Esophagus squamous epithelium (tissue), 4 donors: ENCODE measurements around the gene ANO10.

ENCODE experiments used
- POLR2A ChIP-seq, 4 donors: fragments of 450-650 bp; IDR thresholded peaks; one replicate each; pipeline ENCODE4 v1.6.1; 2017; ENCODE audit warnings: antibody characterized with exemption in 4 of 4, mild to moderate bottlenecking in 4 of 4, moderate library complexity in 3 of 4
- TF ChIP-seq, protein P1 (sequence below), 6 experiments: fragments of 450-650 bp in 4 of 6; fragments of 200-600 bp in 2 of 6; sonication (generic) in 2 of 6; IDR thresholded peaks; one replicate each; pipeline ENCODE4 v1.5.1; 2016 to 2019; ENCODE audit warnings: antibody characterized with exemption in 6 of 6, mild to moderate bottlenecking in 4 of 6, moderate library complexity in 4 of 6

DNA sequence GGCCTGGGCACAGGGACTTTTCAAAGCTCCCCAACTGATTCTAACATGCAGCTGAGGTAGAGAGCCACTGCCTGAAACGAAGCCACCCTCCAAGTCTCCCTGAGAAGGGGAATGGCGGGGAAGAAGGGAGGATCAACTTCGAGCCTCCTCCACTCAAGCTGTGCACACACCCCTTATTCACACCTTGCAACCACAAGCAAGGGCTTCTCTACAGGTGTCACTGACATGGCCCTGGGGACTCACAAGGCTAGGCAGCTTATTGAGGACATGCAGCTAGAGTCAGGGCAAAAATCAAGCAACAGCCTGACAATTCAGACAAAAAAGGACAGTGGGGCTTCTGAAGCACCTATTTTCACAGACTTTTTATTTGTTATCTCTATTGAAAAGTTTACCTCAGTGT lies 250.3 kb downstream of the ANO10 start:
- TF ChIP-seq, protein P1, sequence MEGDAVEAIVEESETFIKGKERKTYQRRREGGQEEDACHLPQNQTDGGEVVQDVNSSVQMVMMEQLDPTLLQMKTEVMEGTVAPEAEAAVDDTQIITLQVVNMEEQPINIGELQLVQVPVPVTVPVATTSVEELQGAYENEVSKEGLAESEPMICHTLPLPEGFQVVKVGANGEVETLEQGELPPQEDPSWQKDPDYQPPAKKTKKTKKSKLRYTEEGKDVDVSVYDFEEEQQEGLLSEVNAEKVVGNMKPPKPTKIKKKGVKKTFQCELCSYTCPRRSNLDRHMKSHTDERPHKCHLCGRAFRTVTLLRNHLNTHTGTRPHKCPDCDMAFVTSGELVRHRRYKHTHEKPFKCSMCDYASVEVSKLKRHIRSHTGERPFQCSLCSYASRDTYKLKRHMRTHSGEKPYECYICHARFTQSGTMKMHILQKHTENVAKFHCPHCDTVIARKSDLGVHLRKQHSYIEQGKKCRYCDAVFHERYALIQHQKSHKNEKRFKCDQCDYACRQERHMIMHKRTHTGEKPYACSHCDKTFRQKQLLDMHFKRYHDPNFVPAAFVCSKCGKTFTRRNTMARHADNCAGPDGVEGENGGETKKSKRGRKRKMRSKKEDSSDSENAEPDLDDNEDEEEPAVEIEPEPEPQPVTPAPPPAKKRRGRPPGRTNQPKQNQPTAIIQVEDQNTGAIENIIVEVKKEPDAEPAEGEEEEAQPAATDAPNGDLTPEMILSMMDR (IDR thresholded peaks at IDR 0.05), result no peak
- TF ChIP-seq POLR2A (IDR thresholded peaks at IDR 0.05), result no peak
